ENCODE measurements around the gene ENAH.

ENAH gene

GRCh38 chr1:225471453-225472301, 181.2 kb downstream of the ENAH start:
- DNase-seq (ENCODE audit: low spot score), result no peak

DNA sequence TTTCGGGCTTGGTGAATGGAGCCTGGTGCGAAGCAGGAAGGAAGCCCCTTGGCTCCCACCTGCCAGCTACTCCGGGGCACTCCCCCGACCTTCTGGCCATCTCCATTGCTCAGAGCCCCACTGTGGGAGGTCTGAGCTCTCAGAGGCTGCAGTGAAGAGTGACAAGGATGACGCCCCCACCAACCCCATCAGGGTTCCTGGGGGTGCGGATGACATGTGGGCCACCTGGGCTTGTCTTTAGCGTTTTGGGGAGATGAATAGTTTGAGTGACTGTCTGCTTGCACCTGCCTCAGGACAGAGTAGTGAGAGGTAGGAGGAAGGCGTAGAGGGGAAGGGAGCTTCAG, 181.8 kb downstream of the ENAH start:
- DNase-seq (ENCODE audit: low spot score), result no peak

- no peak for DNase-seq (ENCODE audit: low spot score)
Observed at GRCh38 chr1:225470211-225471108, 182.5 kb downstream of the ENAH start.

DNA sequence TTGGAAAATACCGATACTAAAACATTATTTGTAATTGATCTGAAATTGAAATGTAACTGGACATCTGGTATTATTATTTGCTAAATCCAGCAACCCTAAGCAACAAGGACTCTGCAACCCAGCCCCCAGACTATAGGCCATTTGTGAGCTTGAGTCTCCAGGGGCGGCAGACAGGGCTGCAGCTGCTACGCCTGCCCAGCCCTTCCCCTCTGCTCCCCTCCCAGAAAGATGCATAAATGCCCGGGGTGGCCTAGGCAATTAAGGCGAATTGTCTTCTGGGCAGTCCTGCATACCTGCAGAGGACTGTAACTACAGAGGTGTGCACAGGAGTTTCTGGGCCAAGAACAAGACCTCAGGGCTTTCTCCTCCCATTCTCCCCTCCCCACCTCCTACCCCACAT, 183.9 kb downstream of the ENAH start:
- DNase-seq (ENCODE audit: low spot score), result no peak

DNA sequence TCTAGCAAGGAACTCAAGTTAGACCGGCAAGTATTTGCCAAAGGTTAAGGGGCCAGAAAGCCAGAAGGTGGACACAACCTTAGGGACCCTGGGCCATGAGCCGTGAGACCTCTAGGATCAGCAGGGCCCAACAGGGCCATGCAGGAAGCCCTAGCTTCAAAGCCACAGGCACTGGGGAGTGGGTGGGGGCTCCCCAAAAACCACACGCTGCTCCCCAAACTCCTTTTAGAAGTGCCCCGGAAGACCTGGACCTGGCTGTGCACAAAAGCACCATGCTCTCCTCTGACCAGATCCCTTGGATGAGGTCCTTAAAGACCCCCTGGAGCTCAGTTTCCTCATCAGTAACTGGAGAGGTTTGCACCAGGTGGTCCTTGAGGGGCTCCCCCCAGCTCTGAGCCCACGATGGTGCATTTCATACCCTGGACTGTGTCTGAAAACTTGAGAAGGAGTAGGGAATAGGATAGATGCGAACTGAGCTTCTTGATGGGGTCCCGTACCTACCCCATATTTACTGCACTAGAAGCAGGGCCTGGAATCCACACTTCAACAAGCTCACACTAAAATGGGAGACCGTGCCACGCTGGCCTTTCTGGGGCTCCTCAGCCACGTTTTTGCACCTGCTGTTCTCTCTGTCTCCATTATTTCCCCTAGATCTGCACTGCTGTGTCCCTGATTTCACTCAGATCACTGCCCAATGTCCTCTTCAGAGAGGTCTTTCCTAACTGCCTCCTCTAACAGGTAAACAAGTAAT, 184.5 kb downstream of the ENAH start:
- DNase-seq (ENCODE audit: low spot score), result no peak

- no peak for DNase-seq (ENCODE audit: low spot score)
Observed at GRCh38 chr1:225467193-225468020, 185.5 kb downstream of the ENAH start.

- DNase-seq (ENCODE audit: low spot score), result no peak
Observed at GRCh38 chr1:225466848-225467192, 186.1 kb downstream of the ENAH start.

DNA sequence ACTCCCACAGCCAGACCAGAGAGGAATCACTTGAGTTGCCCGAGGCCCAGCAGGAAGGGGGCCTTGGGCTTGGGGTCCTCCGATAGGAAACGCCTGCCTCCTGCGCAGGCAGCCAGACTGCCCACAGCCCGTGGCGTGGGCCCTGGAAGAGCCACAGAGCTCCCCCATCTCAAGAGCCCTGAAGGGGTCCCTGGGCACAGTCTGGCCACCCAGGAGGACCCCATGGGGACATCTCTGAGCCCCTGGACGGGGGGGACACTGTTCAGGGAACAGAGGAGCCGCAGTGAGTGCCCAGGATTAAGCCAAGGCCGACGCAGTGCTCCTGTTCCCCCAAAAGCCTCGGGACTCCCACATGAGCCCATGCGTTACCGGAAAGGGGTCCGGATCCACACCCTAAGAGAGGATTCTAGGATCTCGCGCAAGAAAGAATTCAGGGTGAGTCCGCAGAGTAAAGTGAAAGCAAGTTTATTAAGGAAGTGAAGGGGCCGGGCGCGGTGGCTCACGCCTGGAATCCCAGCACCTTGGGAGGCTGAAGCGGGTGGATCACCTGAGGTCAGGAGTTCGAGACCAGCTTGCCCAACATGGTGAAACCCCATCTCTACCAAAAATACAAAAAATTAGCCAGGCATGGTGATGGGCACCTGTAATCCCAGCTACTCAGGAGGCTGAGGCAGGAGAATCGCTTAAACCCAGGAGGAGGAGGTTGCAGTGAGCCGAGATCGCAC, 187.0 kb downstream of the ENAH start:
- DNase-seq (ENCODE audit: low spot score), result no peak

DNA sequence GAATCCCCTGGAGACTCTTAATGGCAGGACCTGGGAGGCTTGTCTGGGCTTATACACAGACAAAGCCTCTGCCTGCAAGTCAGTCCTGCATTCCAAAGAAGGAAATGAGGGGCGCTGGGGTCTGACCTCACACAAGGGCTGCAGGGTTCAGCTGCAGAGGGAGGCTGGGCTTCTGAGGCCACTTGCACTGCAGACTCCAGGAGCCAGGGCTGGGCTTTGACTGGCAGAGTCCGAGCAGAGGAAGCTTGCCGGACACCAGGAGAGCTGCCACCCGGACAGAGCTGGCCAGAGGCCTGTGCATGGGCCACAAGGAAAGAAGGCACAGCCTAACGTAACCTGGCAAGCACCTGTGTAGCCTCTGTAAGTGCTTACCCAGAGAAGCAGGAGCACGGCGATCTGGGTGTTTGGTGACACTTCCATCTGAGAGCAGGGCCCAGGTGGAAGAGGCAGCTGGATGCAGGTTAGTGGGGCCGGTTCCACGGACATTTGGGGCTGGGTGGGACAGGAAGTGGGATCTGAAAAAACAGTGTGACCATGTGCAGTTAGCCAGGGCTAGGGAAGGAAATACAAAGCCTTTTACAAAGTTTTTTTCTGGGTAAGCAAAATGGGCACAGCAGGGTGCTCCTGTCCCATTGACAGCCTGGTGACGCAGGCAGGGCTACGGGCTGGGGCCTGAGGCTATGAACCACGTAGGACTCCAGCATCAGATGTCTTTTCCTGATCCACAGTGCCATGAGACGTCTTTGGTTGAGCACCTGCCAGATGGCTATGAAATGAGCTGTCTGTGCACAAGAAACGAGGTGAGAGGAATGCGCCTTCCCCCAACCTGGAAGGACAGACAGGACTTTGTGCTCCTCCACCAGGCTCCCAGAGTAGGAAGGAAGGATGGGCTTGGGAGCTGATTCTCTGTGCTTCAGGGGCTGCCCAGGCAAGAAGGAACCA, 187.8 kb downstream of the ENAH start:
- DNase-seq (ENCODE audit: low spot score), result no peak

GRCh38 chr1:225462714-225463574, 190.0 kb downstream of the ENAH start:
- no peak for DNase-seq (ENCODE audit: low spot score)

DNA sequence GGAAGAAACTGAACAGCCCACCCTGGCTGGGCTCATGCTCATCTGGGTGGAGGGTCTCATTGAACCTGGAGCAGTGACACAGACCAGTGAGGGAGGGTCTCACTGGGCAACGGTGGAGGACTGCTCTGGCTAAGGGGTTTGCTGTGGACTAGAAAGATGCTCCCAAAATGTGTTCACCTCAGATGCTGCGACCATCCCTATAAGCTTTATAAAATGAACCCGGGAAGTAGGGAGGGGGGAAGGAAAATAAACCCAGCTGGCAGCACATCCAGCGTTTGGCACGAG, 190.6 kb downstream of the ENAH start:
- no peak for DNase-seq (ENCODE audit: low spot score)

DNA sequence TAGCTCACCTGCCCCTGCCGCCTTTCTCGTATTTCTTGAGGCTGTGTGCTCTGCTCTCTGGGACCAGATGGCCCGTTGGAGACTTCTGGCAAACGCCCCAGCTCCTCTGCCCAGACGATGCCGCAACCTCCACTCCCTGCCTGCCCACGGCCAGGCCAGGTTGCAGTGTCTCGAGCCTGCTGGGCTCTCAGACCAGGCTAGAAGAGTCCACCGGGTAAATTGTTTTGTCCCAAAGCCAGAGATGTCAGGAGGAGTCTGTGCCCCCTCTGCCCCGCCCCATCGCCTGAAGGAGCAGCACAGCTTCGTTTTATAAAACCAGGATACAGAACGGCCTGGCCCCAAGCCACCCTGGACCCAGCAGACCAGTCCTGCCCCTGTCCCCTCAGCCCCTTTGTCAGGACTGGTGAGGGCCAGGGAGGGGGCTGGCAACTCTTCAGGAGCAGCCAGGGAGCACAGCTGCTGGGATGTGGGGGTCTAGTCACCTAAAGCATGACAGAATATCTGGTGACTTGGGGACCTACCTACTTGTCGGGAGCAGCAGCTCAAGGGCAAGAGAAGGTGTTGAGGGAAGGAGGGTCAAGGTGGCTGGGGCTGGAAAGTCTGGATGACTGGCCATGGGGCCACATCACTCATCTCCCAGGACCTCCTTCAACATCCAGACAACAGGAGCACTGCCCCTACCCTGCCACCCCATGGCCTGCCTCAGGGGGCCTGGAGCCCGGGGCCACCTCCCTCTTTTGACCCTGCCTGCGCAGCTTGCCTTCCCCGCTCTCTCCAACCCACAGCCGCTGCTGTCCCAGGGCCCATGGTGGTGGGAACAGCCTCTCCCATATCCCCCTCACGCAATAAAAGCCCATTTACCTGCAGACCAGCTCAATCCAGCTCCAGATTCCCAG, 191.1 kb downstream of the ENAH start:
- no peak for DNase-seq (ENCODE audit: low spot score)

DNA sequence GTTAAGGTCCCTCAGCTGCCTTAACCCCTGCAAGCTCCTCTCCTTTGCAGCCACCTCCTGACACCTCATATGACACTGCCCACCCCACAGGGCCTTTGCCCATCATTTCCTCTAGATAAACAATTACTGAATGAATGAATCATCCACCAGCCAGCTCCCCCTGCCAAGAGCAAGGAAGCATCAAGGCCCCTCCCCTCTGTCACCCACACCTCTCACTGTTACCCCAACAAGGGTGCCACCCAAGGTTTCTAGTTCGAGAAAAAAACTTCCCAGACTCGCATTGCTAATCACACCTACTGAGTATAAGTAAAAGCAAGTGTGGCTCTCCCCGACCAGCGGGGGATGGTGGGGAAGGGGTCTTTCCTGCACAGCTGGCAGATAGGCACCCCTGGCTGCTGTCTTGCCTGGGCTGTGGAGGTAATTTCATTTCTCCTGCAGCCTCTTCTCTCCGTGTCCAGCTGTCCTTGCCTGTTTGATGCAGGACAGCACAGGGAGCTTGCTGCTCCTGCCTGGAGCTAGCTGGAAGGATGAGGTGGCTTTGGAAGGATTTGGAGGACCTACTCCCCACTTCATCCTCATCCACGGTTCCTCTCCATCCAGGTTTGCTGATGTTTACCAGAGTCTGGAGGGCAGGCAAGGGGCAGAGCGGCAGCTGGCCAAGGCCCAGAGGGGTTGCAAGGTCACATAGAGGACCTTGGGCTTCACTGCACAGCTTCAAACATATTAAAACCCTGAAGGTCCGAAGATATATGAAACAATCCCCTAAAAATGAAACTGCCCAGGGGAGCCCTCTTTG, 192.0 kb downstream of the ENAH start:
- DNase-seq (ENCODE audit: low spot score), result no peak

DNA sequence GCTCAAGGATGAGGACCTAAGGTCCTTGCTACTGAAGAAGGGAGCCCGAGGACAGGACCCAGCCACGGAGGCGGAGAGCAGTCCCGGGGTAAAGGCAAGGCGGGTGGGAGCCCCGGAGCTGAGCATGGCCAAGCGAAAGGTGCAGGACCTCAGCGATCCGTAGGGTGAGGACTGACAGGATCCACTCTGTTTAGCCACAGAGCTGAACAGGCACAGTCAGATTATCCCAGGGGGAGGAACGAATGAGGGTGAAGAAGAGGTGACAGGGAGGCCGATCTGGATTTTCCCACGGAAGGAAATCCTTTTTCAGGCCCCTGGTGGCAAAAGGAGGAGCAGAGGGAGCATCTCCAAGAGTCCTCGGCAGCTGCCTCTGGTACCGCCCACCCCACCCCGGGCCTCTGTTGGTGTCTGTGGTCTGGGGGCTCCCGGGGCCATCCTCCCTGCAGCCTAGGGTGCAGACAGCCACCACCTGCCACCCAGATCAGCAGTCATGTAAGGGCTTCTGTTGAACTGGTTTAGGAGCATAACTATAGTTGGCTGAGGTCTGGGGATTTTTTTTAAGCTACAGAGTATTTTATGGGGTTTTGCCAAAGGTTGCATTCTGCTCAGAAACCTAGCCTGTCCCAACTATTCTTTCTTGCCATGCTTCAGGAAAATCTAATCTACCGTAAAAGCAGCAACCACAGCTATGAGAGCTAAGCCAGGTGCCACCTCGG, 192.7 kb downstream of the ENAH start:
- no peak for DNase-seq (ENCODE audit: low spot score)

DNA sequence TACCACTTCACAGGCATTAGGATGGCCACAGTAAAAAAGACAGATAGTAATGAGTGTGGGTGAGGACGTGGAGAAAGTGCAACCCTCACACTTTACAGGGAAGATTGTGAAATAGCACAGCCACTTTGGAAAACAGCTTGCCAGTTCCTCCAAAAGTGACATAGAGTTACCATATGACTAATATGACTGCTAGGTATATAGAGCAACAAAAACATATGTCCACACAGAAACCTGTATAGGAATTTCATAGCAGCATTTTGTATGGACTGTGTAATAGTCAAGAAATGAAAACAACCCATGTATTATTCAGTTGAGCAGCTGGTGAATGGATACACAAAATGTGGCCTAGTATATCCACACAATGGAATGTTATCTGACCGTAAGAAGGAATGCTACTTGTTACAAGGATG, 194.7 kb downstream of the ENAH start:
- DNase-seq (ENCODE audit: low spot score), result no peak

DNA sequence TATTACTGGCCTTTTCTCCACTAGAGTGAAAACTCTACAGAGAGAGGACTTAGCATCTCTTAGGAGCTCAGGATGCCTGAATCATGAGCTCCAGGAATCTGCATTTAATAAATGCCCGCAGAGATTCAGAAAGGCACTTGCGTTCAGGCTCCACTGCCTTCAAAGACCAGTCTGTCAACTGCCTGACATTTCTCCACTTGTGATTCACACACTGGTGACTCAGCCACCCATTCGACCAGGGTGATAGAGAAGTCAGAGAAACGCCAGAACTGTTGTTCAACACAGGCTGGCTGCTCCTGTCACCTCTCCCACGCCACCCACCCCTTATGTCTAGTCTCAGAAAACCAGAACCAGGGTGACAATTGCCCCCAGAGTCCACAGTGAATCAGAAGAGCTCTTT, 198.2 kb downstream of the ENAH start:
- DNase-seq (ENCODE audit: low spot score), result no peak
